OCI-LY7 (cell line): Measurements from ENCODE around the gene PPM1A. TPM values are rescaled to one million over a fixed set of nuclear protein-coding genes. Genes with fewer than 3 reads are reported as not detected.

ENCODE experiments used
- BruUV-seq: library from RNA; stranded (reverse); fragments of 400-500 nt; replicated peaks from 2 replicates; lab custom pipeline; 2021; lab: Mats Ljungman, UMichigan
- CTCF ChIA-PET: fragments of 300-600 bp; sonication (Branson Sonifier 250); formaldehyde crosslinking; loops from one replicate; lab custom pipeline; 2022; ENCODE audit warnings: antibody characterized with exemption; ENCODE audit not compliant: unreplicated experiment; lab: Charles Lee
- POLR2A ChIA-PET: fragments of 300-600 bp; sonication (Branson Sonifier 250); formaldehyde crosslinking; loops from one replicate; lab custom pipeline; 2022; ENCODE audit warnings: antibody characterized with exemption; lab: Charles Lee
- DNase-seq: peaks from one replicate; pipeline ENCODE4 v3.0.0-alpha.2; 2015; ENCODE audit warnings: low spot score
- H2AFZ ChIP-seq: fragments of 200-600 bp; sonication (generic), shearing (Covaris generic); 2 replicates; pipeline ENCODE4 v1.6.1; 2014; ENCODE audit warnings: mild to moderate bottlenecking, antibody characterized with exemption, low read length, moderate library complexity
- H3K27ac ChIP-seq: fragments of 200-600 bp; sonication (generic); 2 replicates; pipeline ENCODE4 v1.5.1; 2014; ENCODE audit warnings: mixed run types, low read depth, mild to moderate bottlenecking, moderate library complexity, low read length, inconsistent platforms; ENCODE audit not compliant: poor library complexity, severe bottlenecking
- H3K36me3 ChIP-seq: fragments of 200-600 bp; sonication (generic); 2 replicates; pipeline ENCODE4 v1.6.1; 2014; ENCODE audit warnings: mild to moderate bottlenecking, antibody characterized with exemption, low read length, moderate library complexity, mixed read lengths; ENCODE audit not compliant: insufficient read depth
- H3K4me1 ChIP-seq: fragments of 200-600 bp; sonication (generic); 2 replicates; pipeline ENCODE4 v1.5.1; 2014; ENCODE audit warnings: mild to moderate bottlenecking, low read length; ENCODE audit not compliant: insufficient read depth, poor library complexity, severe bottlenecking
- H3K4me2 ChIP-seq: fragments of 200-600 bp; sonication (generic); 2 replicates; pipeline ENCODE4 v1.6.1; 2014; ENCODE audit warnings: mild to moderate bottlenecking, low read length
- H3K4me3 ChIP-seq: fragments of 200-600 bp; sonication (generic); 2 replicates; pipeline ENCODE4 v1.5.1; 2014; ENCODE audit warnings: mild to moderate bottlenecking, low read depth, low read length; ENCODE audit not compliant: poor library complexity, severe bottlenecking
- H3K79me2 ChIP-seq: fragments of 200-600 bp; sonication (generic); 2 replicates; pipeline ENCODE4 v1.6.1; 2016; ENCODE audit warnings: low read depth, mild to moderate bottlenecking, low read length, moderate library complexity, mixed read lengths; ENCODE audit not compliant: insufficient read depth
- H3K9me2 ChIP-seq: fragments of 200-600 bp; sonication (generic); 2 replicates; pipeline ENCODE4 v1.6.1; 2016; ENCODE audit warnings: mild to moderate bottlenecking, low read length, mixed read lengths; ENCODE audit not compliant: insufficient read depth
- H3K9me3 ChIP-seq: fragments of 200-600 bp; sonication (generic); 2 replicates; pipeline ENCODE4 v1.6.1; 2014; ENCODE audit warnings: mild to moderate bottlenecking, mixed run types, low read length, mixed read lengths
- H4K20me1 ChIP-seq: fragments of 200-600 bp; sonication (generic); 2 replicates; pipeline ENCODE4 v1.6.1; 2014; ENCODE audit warnings: mild to moderate bottlenecking, antibody characterized with exemption, low read length, moderate library complexity, mixed read lengths; ENCODE audit not compliant: insufficient read depth
- EZH2phosphoT487 ChIP-seq: fragments of 200-600 bp; sonication (generic); IDR thresholded peaks from 2 replicates; pipeline ENCODE4 v1.6.1; 2018; ENCODE audit warnings: low read depth, borderline replicate concordance, mild to moderate bottlenecking, mixed run types, antibody characterized with exemption, low read length, moderate library complexity, mixed read lengths
- intact Hi-C: fragments of 100-400 bp; cut with micrococcal nuclease; formaldehyde crosslinking; loops from one replicate; pipeline ENCODE4 v1.10.0; 2022; ENCODE audit not compliant: unreplicated experiment
- total RNA-seq, 2 experiments: library from RNA; depleted of rRNA in 1 of 2; stranded (reverse); fragments of >200 nt in 1 of 2; shearing (Covaris generic) in 1 of 2; gene quantifications; 2 replicates each; pipeline ENCODE4 v1.2.3, GENCODE V29; 2014 to 2022
- TF ChIP-seq, protein P1 (sequence below): fragments of 200-600 bp; sonication (generic); conservative IDR thresholded peaks from 2 replicates; pipeline ENCODE4 v1.5.1; 2014; ENCODE audit warnings: mild to moderate bottlenecking, antibody characterized with exemption, low read length, moderate library complexity, mixed read lengths

PPM1A gene
- total RNA-seq, 2 experiments from 2014 or later: 25.4 to 75.1 TPM

DNA sequence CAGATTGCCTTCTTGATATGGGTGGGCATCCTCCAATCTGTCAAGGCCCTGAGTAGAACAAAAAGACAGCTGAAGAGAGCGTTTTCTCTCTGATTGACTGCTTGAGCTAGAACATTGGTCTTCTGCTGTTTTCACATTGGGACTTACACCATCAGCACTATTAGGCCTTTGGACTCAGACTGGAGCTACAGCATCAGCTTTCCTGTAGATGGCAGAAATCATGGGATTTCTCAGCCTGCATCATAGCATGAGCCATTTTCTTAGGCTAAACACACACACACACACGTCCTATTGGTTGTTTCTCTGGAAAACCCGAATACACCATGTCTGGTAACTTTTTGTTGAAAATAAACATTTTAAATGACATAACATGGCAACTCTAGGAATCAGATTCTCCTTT, 15.8 kb upstream of the PPM1A start:
- no peaks in the 10 kb centered on the region for H3K9me2 ChIP-seq
- H3K27ac ChIP-seq: no peak overlapping the region
- H3K36me3 ChIP-seq: no peaks in the 10 kb centered on the region; the same call in 1 of the 2 replicates
- H3K9me3 ChIP-seq: peaks cover 25% of the 10 kb centered on the region; the same call in 1 of the 2 replicates
- CTCF ChIA-PET: no interaction called here
- POLR2A ChIA-PET: interaction anchor here (0.6 to 1.8 kb wide), 3 partner anchors 10 to 174 kb away, joined by 3 to 5 read pairs (median 4); no protein-coding TSS in a partner anchor
- H4K20me1 ChIP-seq: no peaks in the 10 kb centered on the region
- H3K4me1 ChIP-seq: no peaks in the 10 kb centered on the region
- H3K4me3 ChIP-seq: no peak overlapping the region
- intact Hi-C loops: no loop called here
- H2AFZ ChIP-seq: no peak overlapping the region
- no peak overlapping the region for H3K4me2 ChIP-seq
- no peak for DNase-seq
- TF ChIP-seq, protein P1, sequence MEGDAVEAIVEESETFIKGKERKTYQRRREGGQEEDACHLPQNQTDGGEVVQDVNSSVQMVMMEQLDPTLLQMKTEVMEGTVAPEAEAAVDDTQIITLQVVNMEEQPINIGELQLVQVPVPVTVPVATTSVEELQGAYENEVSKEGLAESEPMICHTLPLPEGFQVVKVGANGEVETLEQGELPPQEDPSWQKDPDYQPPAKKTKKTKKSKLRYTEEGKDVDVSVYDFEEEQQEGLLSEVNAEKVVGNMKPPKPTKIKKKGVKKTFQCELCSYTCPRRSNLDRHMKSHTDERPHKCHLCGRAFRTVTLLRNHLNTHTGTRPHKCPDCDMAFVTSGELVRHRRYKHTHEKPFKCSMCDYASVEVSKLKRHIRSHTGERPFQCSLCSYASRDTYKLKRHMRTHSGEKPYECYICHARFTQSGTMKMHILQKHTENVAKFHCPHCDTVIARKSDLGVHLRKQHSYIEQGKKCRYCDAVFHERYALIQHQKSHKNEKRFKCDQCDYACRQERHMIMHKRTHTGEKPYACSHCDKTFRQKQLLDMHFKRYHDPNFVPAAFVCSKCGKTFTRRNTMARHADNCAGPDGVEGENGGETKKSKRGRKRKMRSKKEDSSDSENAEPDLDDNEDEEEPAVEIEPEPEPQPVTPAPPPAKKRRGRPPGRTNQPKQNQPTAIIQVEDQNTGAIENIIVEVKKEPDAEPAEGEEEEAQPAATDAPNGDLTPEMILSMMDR: no peak
- TF ChIP-seq EZH2phosphoT487: no peak
- no TSS peak for BruUV-seq
- no peaks in the 10 kb centered on the region for H3K79me2 ChIP-seq

DNA sequence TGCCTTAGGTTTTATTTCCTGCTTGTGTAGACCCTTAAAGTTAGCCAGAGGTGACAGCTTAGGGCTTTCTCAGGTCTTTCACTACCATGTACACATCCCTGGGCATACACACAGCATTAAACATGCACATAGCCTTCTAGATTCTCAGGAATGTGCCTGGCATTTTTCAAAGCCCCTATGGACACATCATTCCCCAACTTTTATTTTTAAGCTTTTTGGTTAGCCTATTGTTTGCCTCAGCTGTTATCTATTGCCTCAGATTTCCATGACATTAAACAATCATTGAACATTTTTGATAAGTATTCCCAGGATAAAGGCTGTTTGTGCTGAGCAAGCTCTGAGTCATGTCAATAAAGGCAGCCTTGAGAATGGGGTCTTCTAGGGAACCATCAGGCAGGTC, 15.1 kb upstream of the PPM1A start:
- Histone ChIP-seq H3K27ac (no peak overlapping the region), H3K9me3 (peaks cover 25% of the 10 kb centered on the region; the same call in 1 of the 2 replicates), H2AFZ (no peak overlapping the region), H3K4me3 (no peak overlapping the region), H3K9me2 (no peaks in the 10 kb centered on the region), H3K79me2 (no peaks in the 10 kb centered on the region), H3K4me2 (no peak overlapping the region), H3K4me1 (no peaks in the 10 kb centered on the region), H3K36me3 (no peaks in the 10 kb centered on the region; the same call in 1 of the 2 replicates), H4K20me1 (no peaks in the 10 kb centered on the region)
- intact Hi-C loops: no loop called here
- POLR2A ChIA-PET: interaction anchor here (1.8 kb wide), 1 partner anchor 12 kb away, joined by 5 read pairs; no protein-coding TSS in a partner anchor
- BruUV-seq: no TSS peak
- CTCF ChIA-PET: no interaction called here
- DNase-seq: no peak
- TF ChIP-seq, protein P1: no peak
- TF ChIP-seq EZH2phosphoT487: no peak

DNA sequence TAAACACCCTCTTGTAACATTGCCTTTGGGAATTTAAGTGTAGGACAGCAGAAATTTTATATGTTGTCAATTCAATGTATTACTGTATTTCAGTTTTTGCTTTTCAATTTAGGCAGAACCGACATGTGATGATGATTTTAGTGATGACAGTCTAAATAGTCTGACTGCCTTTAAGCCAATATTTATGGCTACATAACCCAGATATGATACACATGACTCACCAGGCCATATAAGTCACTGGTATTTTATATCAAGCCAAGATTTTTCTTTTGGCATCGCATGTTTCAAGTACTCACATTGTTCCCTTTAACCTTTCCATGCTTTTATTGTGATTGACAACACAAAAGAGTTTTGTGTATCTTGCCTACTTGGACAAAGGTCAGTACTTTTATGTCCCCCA, 13.6 kb upstream of the PPM1A start:
- Histone ChIP-seq H3K9me3 (peaks cover 25% of the 10 kb centered on the region; the same call in 1 of the 2 replicates), H4K20me1 (no peaks in the 10 kb centered on the region), H3K36me3 (no peaks in the 10 kb centered on the region; the same call in 1 of the 2 replicates), H2AFZ (no peak overlapping the region), H3K9me2 (no peaks in the 10 kb centered on the region), H3K79me2 (no peaks in the 10 kb centered on the region), H3K4me3 (no peak overlapping the region), H3K27ac (no peak overlapping the region), H3K4me2 (no peak overlapping the region), H3K4me1 (no peaks in the 10 kb centered on the region)
- ChIA-PET CTCF (no interaction called here), POLR2A (interaction anchor here (0.9 kb wide), 1 partner anchor 9 kb away, joined by 3 read pairs; no protein-coding TSS in a partner anchor)
- TF ChIP-seq EZH2phosphoT487: no peak
- TF ChIP-seq, protein P1: no peak
- intact Hi-C loops: no loop called here
- no peak for DNase-seq
- BruUV-seq: no TSS peak
